Superior temporal gyrus (tissue), 1 donor: ENCODE data around the gene CACNA1H.

Source experiments
- DNase-seq: peaks from one replicate; pipeline ENCODE4 v3.0.0-alpha.2; 2016; ENCODE audit errors: extremely low spot score

CACNA1H gene

DNA sequence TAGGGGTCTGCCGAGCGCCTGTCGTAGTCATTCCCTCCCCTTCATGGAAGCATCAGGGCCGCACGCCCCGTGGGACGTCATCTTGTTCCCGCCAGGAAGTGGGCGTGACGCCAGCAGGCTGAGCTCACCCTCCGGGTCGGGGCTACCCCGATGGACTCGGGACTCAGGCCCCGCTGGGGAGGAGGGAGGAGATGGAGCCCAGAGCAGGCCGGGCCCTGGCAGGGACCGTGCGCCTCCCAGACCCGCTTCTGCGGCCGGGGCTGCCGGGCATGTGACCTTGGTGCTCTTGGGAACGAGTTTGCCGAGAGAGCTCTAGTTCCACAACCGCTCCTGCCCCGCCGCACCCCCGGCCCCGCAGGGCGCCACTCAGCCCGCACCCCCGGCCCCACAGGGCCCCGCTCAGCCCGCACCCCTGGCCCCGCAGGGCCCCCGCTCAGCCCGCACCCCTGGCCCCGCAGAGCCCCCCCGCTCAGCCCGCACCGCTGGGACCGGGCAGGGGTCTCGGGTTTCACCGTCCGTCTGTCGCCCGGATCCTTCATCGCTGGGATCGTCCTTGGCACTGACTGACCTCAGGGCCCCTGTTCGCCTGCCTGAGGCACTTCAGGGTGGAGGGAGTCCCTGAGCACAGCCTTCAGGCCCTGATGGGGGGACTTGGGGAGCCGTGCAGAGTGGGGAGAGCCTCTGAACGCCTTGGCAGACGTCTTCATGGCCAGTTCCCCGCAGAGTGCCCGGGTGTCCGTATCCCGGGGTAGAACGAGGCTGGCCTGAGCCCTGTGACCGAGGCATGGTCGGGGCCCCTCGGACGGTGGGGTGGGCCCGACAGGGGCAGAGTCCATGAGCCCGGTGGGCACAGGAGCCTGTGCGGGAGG is 5.8 kb downstream of the CACNA1H start:
- no peak for DNase-seq

DNA sequence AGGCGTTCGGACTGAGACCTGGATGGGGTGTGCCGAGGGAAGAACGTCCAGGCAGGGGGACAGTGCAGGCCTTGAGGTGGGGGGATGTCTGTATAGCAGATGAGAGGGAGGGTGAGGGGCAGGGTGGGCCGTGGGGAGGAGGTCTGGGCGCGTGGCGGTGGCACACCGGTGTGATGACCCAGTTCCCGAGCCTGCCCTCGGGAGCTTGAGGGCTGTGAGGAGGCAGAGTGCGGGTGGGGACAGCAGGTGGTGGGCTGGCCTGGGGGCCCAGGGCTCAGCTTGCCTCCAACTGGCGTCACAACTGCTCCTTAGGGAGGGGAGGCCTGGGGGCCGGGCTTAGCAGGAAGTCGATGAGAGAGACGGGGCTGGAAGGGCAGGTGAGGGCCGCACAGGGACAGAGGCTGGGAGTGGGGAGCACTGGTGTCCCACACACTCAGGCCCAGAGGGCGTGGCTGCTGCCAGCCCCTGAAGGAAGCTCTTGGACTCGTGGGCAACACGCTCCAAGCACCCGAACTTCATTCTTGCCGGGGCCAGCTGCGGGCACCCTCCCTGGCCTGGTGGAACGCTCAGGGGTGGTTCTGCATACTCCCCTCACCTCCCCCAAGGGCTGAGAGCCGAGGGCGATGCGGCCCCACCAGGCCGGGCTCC is 6.5 kb downstream of the CACNA1H start:
- no peak for DNase-seq

DNA sequence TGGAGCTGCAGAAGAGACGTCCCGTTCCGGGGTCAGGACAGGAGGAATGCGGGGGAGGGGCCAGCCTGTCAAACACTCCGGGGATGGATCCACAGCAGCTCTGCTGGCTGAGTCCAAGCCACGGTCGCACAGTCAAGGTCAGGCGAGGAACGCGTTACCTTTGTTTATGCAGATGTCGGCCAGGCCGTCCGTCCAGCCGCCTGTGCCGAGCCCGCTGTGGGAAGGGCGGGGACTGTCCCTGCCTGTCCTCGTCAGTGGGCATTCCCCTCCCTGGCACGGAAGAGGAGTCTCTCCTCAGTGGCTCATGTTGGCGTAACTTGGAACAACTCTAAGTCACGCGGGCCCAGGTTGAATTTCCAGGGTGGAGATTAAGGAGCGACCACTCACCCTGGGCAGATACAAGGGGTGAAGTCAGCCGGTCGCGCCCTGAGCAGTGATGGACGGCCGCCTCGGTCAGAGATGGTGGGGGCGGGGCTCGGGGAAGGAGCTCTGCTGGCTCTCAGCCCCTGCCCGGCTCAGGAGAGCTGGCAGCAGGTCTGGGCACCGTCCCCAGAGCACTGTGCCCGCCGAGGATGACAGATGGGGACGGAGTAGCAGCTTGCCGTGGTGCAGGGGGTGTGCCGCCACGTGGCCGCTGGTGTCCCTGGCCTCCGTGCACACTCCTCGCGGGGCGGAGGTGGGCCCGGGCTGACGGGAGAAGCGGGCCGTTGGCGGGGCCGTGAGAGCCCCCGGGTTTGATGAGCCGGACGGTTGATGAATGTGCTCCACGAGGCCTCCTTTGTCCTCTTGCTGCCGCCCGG is 7.3 kb downstream of the CACNA1H start:
- DNase-seq, result peak; percentile 24

DNA sequence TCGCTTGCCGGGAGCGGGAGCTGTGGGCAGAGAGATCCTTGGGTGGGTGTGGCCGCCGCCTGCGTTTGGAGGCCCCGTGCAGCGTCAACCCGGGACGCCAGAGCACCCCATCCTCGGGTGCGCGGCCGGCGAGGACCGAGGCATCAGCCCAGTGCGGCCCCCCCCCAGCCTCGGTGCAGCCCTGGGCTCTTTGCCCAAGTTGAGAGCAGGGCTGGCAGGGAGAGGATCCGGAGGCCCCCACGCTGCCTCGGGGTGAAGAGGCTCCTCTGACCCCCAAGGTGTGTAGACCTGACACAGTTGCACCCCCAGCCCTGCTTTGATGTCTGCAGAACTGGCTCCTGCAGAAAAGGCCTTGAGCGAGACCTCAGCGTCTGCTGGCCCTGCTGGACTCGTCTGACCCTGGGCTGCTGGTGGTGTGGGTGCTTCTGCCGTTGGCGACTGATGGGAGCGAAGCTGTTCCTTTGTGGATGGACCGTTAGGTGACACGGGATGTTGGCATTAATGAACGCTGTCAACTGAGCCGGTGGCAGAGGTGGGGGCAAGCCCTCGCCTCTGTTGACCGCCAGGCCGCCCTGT is 8.0 kb downstream of the CACNA1H start:
- DNase-seq, result no peak

DNA sequence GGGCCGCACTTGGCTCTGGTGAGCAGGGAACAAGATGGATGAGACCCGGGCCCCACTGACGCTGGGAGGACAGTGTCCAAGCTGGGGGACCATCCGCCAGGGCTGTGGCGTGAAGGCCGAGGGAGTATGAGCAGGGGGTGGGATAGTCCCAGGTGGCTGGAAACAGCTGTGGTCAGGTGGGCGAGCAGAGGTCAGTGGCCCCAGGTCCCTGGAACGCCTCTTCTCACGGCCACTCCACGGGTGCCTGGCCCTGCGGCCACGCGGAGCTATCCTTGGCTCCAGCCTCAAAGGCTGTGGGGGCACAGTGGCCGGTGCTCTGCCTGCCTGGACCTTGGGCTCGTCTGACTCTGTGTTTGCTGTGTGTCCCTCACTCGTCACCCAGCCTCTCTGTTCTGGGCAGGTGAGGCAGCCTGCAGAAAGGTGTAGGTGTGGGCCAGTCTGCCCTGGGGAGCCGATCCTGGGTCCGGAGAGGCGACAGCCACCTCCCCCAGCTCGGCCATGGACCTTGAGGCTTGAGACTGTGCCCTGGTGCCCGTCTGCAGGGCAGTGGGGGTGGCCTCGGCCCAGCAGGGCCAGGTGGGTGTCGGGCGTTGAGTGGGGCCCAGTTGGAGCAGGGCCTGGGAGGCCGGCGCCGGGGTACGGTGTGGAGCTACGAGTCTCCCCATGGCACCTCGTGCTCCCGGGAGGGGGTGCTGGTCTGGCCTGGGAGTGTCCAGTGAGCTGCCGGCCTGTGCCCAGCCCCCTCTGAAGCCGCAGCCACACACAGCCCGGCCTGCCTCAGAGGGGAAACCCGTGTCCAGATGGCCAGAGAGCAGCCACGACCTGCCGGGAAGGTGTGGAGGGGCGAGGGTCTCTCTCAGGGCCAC is 10.0 kb downstream of the CACNA1H start:
- no peak for DNase-seq

DNA sequence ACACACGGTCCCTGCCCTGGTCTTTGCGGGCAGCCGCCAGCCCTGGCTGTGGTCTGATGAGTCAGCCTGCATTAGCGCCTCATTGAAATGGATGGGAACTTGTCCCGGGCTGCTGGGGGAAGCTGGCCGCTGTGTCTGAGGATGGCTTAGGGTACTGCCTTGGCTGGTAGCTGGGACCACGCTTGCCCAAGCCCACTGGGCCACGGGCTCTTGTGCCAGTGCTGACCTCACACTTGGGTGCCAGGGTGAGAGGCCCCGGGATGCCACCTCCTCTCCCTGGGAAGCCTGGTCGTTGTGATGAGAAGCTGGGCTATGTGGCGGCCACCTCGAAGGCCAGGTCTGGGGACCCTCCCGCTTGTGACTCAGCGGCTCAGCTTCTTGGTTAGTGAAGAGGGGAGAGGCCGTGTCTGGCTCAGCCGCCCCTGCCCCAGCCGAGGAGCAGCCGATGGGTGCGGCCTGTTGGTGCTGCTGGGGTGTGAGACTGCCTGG is 10.7 kb downstream of the CACNA1H start:
- no peak for DNase-seq

DNA sequence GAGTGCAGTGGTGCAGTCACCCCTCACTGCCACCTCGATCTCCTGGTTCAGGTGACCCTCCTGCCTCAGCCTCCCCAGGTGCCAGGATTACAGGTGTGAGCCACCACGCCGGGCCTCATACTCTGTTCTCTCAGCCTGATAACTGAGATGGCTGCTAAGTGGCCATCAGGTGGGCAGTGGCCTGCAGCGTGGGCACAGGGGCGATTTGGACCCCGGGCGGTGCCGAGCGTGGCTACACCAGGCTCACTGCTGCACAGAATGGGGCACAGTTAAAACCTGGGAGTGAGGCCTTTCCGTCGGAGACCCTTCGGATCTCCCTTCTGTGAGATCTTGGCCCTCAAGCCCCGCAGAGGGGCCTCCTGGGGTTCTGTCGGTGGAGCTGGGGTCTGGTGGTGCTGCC is 11.5 kb downstream of the CACNA1H start:
- DNase-seq, result no peak

DNA sequence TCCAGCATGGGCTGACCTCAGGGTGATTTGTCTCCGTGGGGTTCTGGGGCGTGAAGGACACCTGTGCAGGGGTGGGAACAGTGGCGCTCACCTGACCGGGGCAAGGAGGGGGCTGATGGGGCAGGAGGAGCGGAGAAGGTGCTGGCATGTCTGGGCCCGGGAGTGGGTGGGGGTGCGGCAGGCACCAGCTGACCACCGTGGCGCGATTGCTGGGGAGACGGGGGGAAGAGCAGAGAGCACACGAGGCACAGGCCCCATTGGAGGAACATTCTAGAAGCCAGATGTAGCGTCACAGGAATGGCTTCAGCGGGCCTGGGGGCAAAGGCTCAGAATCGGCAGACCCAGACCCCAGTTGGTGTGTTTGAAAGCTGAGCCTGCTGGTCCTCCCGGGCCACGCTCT is 12.1 kb downstream of the CACNA1H start:
- DNase-seq, result no peak

DNA sequence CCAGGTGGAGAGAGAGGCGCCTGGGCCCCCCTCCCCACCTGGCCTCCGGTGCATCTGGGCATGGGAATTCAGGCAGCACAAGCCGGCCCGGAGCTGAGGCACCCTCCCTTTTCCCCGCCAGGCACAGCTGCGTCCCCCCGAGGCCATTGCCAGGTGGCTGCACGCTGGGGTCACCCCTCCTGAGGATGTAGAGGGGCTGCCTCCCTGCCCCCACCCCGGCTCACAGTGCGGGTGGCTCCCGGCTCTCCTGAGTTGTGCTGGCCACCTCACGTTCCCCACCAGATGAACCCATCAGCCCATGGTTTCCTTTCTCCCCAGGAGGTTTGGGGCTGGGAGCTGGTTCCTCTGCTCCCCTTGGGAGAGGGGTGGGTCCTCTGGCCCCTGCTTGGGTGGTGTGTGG is 12.6 kb downstream of the CACNA1H start:
- DNase-seq, result no peak

DNA sequence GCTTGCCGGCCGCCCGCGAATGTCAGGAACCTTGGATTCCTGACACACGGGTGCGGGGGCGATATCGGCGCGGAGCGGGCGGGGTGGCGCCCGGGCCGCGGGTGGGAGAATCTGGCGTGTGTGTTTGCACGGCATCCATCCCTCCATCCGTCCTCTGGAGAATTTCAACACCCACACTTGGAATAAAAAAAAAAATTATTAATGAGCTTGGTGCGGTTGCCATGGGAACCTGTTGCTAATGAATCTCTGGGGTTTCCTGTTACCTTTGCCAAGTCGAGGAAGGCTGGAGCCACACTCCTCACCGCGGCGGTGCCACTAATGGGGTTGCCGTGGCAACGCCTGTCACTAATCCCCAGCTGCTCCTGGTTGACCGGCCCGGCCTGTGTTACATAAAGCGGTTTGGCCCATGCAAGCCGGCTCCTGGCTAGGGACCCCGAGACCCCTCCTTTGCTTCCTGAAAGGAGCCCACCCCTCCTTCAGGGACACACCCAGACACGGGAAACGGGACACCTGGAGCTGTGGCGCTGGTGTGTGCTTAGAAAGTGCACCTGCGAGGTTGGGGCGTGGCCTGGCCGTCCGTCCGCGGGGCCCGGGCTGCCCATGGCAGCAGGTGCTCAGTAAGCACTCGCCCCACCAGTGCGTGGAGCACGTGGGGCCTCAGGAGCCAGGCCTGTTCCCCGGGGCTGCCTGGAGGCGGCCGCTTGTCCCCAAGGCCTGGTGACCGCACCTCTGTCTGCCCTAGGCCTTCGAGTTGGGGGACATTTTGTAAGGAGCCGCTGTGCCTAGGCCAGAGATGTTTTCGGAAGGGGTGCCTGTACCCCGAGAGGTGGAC is 14.6 kb downstream of the CACNA1H start:
- DNase-seq, result peak; percentile 30

DNA sequence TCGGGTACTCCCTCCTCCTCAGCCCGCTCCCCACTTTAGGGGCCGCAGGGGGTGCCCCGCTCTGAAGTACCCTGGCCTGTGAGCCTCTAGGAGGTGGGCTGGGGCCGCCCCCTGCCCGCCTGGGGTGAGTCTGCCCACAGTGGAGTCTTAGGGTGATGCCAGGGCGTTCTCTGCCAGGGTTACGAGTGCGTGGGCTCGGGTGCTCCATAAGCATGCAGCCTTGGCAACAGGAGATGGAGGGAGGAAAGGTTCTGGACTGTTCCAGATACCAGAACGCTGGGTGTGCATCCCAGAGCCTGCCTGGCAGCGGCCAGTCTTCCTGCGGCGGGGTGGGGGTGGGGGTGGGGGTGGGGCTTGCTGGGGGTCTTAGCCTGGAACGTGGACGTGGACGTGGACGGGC is 15.9 kb downstream of the CACNA1H start:
- DNase-seq, result no peak

DNA sequence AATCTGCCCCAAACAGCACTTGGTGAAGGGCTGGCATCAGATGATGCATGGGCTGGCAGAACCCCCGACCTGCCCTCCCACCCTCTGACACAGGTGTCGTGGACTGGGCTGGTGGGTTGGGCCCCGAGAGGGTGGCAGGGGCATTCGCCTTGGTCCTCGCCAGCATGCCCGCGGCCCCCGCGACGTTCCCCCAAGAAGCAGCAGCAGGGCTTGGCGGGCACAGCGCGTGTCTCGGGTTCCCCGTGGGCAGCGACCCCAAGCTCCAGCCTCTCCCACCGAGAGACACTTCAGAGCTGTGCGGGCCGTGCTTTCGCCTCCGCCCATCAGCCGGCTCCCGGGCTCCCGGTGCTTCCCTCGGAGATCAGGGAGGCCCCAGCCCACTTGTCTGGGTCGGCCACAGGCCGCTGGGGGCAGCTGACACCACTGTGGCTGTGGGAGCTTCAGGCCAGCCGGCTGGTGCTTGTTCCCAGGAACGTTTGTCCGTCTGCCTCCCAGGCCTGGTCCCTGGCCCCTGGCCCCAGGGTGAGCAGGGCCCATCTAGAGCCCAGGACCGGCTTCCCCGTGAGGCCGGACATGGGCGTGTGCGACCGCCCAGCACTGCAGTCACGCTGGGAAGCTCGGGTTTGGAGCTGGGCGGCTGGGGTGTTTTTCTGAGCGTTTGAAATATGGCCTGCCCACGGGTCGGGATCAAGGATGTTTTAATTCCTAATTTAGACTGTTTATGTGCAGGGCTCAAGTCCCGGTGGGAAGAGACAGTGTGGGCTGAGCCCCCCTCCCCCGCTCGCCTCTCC is 16.6 kb downstream of the CACNA1H start:
- no peak for DNase-seq

DNA sequence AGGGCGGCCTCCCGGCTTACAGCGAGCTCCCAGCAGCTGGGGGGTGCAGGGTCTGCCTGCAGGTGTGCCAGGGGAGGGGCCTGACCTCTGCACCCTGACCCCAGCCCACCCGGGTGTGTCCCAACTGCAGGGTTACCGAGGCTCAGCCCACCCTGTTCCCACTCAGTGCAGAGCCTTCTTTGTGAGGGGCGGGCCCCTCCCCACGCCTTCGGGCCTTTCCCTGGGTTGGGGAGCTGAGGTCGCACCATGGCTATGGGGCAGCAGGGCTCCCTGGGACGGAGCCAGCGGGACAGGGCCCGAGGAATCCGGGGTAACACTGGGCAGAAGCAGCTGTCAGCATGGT is 17.1 kb downstream of the CACNA1H start:
- DNase-seq, result no peak

DNA sequence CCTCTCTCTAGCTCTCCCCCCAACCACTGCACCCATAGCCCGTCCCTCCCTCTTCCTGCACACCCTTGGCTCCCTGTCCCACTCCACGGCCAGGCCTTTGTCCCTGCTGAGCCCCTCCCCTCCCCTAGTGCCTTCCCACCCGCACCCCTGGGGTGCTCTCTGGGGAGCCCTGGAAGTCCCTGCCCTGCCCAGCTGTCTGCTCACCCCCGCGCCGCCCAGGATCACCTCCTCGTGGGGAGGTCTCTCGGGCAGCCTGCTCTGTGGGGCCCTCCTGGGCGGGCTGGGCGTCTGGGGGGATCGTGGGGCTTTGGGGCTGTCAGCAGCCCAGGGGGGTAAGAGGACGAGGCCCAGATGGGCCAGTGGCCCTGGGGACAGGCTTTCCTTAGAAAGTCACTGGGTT is 18.1 kb downstream of the CACNA1H start:
- no peak for DNase-seq

DNA sequence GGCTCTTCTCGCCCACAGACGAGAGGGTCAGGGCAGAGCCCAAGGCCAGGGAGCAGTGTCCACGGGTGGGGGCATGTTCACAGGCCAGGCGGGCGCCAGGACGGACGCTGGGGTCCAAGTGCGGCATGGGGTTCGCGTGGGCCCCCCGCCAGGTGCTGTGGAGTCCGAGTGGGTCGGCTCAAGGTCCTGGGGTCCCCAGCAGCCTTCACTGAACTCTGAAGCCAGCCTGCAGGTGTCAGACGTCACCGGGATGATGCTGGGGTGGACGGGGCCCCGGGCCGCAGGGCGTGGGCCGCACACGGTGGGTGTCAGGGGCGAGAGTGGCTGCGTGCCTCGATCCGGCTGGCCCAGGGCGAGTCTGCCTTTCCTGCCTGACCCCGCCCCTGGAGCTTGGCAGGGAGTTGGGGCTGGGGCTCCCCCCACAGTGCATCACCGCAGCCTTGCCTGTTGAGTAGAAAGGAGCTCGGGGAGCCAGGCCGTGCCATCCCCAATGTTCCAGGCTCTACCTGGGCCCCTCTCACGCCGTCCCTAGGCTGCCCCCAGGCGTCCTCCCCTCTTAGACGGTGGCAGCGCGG is 19.0 kb downstream of the CACNA1H start:
- DNase-seq, result no peak

DNA sequence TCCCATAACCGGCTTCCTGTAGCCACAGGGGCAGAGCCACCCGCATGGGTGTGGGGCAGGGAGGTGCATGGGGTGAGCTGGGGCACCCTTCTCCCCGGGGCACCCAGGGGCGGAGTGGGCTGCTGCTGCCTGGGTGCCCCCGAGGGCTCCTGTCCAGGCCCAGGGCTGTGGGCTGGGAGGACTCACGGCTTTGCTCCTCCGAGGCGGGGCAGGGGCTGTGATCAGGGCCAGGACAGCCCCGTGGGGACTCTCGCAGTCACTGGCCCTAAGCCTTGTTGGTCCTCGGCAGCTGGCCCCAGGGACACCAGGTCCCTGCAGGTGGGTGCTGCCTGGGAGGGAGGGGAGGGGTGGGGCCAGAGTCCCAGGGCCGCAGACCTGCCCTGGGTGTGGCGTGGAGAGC is 19.7 kb downstream of the CACNA1H start:
- no peak for DNase-seq

DNA sequence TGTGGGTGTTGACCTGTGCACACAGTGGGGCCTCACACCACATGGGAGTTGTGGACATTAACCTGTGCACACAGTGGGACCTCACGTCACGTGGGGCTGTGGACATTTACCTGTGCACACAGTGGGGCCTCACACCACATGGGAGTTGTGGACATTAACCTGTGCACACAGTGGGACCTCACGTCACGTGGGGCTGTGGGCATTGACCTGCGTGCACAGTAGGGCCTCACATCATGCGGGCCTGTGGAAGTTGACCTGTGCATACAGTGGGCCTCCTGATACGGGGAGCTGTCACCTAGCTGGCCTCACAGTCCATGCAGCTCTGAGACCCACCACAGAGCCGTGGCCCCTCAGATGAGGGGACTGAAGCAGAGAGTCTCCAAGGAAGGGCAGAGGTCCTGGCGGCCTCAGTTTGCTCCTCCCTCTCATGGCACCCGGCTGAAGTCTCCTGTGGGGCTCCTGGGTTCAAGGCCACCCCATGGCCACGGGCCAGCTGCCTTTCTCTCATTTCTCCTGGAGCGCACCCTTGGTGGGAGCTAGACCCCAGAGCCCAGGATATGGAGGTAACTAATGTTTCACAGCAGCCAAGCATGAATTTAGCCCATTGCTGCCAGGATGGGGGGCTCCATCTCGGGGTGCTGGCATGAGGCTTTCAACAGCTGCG is 21.0 kb downstream of the CACNA1H start:
- DNase-seq, result no peak
